Endothelial cell of hepatic sinusoid (primary cell): Measurements from ENCODE around the gene CXCR1.
"Not testable (repeated sequence)": the region's sequence is repeated elsewhere in the genome, so short reads cannot be mapped to it uniquely, and the experiment has no call there.

Experiments
- in situ Hi-C: cut with HindIII; loops from 2 replicates; pipeline ENCODE4 v1.10.0; 2017; ENCODE audit warnings: low sequenced_read_pairs

CXCR1 gene

DNA sequence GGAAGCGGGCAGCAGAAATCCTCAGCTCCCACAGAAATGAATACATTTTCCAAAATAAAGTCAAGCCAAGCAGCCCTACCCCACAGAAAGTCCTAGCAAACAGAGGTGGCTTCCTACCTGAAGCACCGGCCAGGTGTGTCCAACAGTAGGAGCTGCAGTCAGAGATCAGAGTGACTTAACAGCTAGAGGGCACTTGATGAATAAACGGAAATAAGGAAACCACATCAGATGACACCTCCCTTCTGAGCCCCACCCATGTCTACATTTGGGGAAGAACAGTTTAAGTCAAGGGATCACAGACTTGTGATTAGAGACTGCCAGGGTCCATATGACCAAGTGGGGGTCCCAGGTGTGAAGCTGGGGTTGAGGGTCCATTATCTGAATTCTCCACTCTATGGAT, at the start of gene CXCR1:
Gene CXCR1, minus strand, starts transcription at position 172 of the 400 bp plus-strand sequence. CDS start 1,751 bp downstream, outside the sequence.
- in situ Hi-C loops = no loop called here

DNA sequence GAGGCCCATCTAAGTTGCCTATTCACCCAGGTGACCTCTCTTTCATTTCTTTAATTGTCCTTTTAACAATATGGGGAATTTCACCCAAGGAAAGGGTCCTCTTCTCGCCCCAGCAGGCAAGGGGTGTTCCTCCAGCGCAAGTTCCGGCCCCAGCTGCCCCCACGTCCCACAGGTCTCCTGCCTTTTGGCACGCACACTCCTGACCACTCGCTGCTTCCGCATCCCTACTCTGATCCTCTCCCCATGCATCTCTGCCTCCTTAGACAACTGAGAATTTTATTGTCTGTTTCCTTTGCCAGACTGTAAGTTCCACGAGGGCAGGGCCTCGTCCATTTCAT, 49.5 kb upstream of the CXCR1 start:
- in situ Hi-C loops = no loop called here

- in situ Hi-C loops = no loop called here
Observed at GRCh38 chr2:218214116-218214515, 47.4 kb upstream of the CXCR1 start.

GRCh38 chr2:218209078-218209477, 42.3 kb upstream of the CXCR1 start:
- in situ Hi-C loops = no loop called here

DNA sequence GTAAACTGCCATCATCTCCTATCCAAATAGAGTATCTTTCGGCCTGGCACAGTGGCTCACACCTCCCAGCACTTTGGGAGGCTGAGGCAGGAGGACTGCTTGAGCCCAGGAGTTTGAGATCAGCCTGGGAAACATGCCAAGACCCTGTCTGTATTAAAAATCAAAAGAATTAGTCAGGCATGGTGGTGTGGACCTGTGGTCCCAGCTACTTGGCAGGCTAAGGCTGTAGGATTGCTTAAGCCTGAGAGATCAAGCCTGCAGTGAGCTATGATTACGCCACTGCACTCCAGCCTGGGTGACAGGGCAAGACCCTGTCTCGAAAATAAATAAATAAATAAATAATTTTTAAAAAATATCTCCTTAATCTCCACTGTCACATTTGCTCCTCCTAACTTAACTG, 35.5 kb upstream of the CXCR1 start:
- in situ Hi-C loops = no loop called here

DNA sequence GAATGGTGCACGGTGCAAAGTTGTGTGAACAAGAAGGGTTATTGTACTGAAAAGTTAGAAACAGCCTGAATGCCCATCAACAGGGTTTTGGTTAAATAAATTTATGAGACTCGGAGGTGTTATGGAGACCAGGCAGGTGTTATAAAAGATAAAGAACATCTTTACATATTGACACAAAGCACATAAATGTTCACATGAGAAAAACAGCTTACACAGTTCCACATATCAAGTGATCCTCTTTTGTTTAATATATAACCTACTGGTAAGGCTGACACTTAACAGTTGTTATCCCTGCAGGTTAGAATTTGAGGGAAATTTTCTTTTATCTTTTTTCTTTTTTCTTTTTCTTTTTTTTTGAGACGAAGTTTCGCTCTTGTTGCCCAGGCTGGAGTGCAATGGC, 30.2 kb upstream of the CXCR1 start:
- in situ Hi-C loops = no loop called here

GRCh38 chr2:218194880-218195279, 28.1 kb upstream of the CXCR1 start:
- in situ Hi-C loops = no loop called here

DNA sequence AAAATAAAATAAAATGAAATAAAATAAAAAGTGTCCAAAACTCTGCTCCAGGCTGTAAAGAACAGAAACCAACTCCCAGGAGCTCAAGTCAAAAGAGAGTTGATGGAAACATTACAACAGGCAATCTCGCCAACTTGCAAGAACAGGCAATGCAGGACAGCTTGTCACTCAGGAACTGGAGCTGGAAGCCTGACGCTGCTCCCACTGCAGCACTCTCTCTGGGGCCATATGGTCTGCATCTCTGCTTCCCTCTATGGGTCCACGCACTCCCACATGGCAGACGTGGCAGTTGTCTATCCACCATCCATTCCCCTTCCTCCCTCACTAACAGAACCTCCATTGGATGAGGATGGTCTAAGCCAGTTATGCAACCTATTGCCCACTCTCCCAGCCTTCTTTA, 26.9 kb upstream of the CXCR1 start:
- in situ Hi-C loops = no loop called here

GRCh38 chr2:218192902-218193430, 26.2 kb upstream of the CXCR1 start:
- in situ Hi-C loops = no loop called here

DNA sequence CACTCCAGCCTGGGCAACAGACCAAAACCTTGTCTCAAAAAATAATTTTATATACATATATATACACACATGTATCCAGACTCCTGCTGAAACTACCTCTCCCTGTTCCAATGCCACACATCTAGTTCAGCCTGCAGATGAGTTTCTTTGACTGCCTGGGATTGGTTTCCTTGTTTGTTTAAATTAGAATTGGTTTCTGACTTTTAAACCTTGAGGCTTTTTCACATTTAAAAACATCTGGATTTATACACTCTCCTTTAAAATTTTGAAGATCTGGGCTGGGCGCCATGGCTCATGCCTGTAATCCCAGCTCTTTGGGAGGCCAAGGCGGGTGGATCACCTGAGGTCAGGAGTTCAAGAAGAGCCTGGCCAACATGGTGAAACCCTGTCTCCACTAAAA, 21.8 kb upstream of the CXCR1 start:
- in situ Hi-C loops = no loop called here

DNA sequence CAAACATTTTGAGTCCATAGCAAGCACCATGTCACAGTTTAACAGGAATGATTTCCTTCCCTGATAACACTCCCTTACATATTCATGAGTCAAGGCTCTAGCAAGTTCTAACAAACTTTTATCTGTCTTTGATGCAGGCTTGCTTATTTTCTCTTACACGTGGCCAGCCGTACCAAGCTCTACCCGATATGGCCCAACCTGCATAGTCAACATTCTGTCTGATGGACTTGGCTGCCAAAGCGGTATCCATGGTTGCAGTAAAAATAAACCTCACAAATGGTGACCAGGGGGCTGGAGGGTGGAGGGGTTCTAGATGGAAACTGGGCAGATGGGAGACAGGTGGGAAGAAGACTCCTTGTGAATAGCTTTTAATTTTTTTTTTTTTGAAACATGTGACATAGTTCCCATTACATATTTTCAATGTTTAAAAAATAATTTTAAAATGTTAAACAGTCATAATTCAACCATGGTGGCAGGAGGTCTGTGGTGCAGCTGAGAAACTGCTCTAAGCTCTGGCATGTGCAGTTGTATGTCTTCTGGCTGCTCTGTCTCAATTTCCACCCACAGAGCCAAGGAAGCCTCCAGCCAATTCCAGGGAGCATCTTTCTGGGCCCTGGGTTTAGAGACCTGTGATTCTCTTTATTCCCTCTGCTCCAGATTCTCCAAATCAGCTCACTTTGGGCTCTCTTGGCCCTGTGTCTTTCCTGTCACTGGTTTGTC, 20.7 kb upstream of the CXCR1 start:
- in situ Hi-C loops = no loop called here

- in situ Hi-C loops = no loop called here
Observed at GRCh38 chr2:218186876-218187275, 20.1 kb upstream of the CXCR1 start.

GRCh38 chr2:218186355-218186766, 19.6 kb upstream of the CXCR1 start:
- in situ Hi-C loops = no loop called here

GRCh38 chr2:218184331-218184730, 17.6 kb upstream of the CXCR1 start:
- in situ Hi-C loops = no loop called here

DNA sequence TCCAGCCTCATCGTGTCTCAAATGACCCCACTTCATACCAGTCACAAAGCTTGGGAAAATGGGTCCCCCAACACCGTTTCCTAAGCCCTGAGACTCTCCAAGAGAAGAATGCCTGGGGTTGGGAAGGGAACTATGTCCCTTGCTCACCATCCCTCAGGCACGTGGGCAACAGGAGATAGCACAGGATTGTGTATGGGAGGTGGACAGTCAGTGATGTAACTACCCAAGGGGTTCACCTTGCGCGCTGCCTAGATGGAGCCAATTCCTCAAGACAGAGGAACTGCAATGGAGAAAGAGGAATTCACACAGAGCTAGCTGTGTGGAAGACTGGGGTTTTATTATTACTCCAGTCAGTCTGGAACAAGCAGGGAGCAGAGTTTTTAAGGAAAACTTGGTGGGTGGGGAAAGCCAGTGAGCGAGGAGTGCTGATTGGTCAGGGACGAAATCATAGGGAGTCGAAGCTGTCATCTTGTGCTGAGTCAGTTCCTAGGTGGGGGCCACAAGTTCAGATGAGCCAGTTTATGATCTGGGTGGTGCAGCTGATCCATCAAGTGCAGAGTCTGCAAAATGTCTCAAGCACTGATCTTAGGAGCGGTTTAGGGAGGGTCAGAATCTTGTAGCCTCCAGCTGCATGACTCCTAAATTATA, 13.8 kb upstream of the CXCR1 start:
- in situ Hi-C loops = no loop called here

GRCh38 chr2:218179782-218180181, 13.0 kb upstream of the CXCR1 start:
- in situ Hi-C loops = no loop called here

DNA sequence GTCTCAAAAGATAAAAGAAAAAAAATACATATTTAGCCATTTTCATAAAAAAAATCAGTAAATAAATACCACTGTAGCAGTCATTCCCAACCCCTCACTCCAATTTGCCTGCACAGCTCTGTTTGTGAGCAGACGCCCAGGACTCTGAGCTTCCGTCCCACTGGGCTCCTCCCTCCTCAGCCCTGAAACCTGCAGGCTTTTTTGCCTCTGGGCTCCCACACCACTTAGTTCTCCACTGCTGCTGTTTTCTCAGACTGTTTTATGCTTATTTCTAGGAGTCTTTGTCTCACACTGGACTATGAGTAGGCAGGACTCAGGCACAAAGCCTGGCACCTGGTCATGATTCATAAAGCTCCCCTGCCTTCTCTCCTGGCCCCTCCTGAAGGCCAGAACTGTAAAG, 6.1 kb upstream of the CXCR1 start:
- in situ Hi-C loops = no loop called here

DNA sequence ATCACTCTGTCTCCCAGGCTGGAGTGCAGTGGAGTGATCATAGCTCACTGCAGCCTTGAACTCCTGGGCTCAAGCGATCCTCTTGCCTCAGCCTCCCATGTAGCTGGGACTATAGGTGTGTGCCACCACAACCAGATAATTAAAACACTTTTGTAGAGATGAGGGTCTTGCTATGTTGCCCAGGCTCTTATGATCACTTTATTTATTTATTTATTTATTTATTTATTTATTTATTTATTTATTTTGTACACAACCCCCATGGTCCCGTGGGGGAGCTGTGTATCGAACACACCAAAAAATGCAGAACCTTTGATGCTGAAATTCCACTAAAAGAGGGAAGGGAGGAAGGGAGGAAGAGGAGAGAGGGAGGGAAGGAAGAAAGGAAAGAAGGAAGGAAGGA, 5.0 kb upstream of the CXCR1 start:
- in situ Hi-C loops = not testable (repeated sequence)

DNA sequence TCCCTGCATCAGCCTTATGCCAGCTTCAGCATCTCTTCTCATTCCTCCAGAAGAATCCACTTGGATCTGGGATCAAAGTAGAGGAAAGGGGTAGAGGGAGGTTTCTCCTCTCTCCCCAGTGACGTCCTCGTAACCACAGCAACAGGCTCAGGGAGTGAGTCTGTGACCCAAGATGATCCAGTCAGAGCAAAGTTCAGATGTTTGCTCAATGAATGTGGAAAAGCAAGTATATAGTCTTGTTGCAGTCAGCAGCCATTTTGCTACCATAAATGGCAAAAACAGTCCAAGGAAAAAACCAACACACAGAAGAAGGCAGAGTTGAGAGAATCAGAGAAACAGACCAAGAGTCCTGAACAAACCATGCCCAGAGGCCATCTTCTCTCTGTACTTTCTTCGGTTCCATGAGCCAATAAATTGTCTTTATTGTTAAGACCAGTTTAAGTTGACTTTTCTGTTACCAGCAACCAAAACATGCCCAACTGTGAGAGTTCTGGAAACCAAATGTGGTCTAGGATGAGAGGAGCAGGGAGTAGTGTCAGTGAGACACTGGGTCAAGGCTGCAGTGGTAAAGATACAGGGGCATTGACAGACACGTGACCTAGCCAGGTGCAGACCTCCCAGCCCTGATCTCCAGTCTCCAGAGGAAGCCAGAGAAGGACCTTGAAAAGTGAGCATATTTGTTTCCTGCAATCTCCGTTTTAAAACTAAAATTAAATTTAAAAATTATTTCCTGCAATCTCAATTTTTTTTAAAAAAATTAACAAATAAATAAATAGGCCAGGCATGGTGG, 3.2 kb upstream of the CXCR1 start:
- in situ Hi-C loops = no loop called here

GRCh38 chr2:218168635-218169462, 2.1 kb upstream of the CXCR1 start:
- in situ Hi-C loops = no loop called here

GRCh38 chr2:218168016-218168415, 1.3 kb upstream of the CXCR1 start:
- in situ Hi-C loops = no loop called here
